AG10803 (cell line): ENCODE measurements around the gene SLC43A1.

Experiments
- DNase-seq: peaks from one replicate; pipeline ENCODE4 v3.0.0; 2010; ENCODE audit warnings: low read depth
- H3K4me3 ChIP-seq: 2 replicates; pipeline ENCODE4 v1.5.1; 2011; ENCODE audit warnings: mild to moderate bottlenecking, low read length, control low read depth
- TF ChIP-seq, protein P1 (sequence below): conservative IDR thresholded peaks from 2 replicates; pipeline ENCODE4 v1.5.1; 2011; ENCODE audit warnings: mild to moderate bottlenecking, low read length, control low read depth, inconsistent platforms

Gene SLC43A1

DNA sequence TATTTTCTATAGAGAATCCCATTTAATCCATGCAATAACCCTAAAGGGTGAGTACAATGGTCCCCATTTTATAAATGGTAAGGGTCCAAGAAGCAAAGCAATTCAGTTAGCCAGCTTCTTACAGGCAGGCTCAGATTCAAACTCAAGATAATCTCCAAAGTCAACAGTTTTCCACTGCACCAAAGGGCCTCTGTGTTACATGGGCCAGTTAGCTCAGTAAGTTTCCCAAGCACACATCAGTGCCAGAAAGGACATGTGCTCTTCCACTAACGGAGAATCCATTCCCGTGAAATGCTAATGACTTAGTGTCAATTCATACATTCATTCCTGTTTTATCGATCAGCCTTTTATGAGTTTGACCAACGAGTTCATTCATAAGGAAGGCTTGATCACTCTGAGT lies 11.0 kb downstream of the SLC43A1 start:
- DNase-seq = no peak

DNA sequence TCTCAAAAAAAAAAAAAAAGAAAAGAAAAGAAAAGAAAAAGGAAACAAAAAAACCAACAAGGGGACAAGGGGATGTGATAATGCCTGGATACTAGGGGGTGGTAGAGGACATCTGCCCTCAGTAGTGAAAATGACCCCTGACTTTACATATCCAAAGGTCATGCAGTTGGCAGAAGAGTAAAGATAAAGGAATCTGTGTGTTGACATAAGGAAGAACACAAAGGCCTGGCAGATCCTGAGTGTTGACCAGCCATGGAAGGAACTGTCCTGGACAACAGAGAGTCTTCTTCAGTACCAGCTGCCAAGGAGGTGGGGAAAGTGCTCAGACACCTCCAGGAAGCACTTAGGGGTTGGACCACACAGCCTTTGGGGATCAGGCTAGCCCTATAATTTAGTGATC lies 12.6 kb downstream of the SLC43A1 start:
- no peak overlapping the region for H3K4me3 ChIP-seq
- DNase-seq = no peak
- TF ChIP-seq, protein P1, sequence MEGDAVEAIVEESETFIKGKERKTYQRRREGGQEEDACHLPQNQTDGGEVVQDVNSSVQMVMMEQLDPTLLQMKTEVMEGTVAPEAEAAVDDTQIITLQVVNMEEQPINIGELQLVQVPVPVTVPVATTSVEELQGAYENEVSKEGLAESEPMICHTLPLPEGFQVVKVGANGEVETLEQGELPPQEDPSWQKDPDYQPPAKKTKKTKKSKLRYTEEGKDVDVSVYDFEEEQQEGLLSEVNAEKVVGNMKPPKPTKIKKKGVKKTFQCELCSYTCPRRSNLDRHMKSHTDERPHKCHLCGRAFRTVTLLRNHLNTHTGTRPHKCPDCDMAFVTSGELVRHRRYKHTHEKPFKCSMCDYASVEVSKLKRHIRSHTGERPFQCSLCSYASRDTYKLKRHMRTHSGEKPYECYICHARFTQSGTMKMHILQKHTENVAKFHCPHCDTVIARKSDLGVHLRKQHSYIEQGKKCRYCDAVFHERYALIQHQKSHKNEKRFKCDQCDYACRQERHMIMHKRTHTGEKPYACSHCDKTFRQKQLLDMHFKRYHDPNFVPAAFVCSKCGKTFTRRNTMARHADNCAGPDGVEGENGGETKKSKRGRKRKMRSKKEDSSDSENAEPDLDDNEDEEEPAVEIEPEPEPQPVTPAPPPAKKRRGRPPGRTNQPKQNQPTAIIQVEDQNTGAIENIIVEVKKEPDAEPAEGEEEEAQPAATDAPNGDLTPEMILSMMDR = no peak

More for the DNA sequence above, 11.0 kb downstream of the SLC43A1 start:
- no peak overlapping the region for H3K4me3 ChIP-seq
- TF ChIP-seq, protein P1 = no peak

DNA sequence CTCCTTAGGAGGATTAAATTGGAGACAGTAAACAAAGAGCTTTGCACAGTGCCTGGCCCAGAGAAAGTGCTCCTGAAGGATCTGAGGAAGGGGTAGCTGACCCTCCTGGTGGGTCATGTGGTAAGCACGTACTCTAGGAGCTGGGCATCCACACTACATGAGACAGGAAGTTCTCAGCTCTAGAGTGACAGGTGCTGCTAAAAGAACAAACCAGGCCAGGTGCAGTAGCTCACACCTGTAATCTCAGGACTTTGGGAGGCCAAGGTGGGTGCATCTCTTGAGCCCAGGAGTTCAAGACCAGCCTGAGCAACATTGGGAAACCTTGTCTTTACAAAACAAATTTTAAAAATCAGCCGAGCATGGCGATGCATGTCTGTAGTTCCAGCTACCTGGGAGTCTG lies 13.1 kb downstream of the SLC43A1 start:
- DNase-seq = no peak

DNA sequence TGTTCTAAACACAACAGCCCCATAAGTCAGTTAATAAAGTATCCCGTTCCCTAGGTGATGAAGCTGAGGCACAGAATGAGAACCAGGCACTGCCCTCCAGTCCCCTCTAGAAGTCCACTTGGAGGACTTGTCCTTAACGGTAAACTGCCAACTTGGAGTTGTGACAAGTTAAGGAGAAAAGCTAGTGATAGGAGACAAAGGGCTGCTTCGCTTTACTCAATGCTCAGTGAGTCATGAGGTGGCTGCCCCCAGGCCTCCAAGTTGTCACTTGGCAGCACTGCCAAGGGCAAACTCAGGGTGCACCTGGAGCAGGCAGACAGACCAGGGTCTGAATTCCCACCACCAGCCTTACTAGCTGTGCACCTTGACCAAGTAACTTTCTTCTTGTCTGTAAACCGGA lies 13.5 kb downstream of the SLC43A1 start:
- H3K4me3 ChIP-seq = no peak overlapping the region
- TF ChIP-seq, protein P1 = no peak
- DNase-seq = no peak

More for the DNA sequence above, 13.1 kb downstream of the SLC43A1 start:
- TF ChIP-seq, protein P1 = no peak
- H3K4me3 ChIP-seq = no peak overlapping the region

DNA sequence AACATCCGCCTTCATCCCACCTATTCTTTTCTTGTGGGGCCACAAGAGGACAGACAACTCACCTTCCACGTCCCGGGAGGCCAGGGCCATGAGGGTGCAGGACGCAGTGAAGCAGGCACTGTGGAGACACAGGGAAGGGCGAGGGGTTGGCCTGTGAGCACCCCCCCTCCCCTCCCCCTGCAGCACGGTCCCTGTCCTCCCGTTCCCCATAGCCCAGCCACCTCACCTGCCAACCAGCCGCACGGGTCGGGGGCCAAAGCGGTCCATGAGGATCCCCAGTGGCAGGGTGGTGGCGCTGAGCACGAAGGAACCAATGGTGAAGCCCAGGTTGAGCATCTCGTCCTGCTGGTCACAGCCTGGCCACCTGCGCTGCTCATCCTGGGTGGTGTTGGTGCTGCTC lies 14.6 kb downstream of the SLC43A1 start:
- TF ChIP-seq, protein P1 = no peak
- H3K4me3 ChIP-seq = no peak overlapping the region
- no peak for DNase-seq

DNA sequence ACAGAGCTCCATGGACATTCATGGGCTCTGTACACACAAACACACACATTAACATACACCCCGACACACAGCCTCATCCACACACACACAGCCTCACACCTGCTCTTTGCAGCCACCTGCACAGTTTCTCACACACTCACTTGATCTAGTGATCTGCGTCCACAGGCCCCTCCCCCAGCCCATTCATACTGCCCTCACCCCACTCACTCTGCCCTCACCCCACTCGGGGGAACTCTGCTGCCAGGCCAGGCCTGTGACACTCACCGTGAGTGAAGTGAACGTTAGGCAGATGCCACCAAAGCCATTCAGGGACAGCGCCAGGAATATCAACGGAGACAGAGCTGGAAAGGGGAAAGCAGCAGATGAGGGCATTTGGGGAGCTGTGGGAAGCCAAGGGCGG lies 15.0 kb downstream of the SLC43A1 start:
- TF ChIP-seq, protein P1 = no peak
- no peak overlapping the region for H3K4me3 ChIP-seq
- no peak for DNase-seq

DNA sequence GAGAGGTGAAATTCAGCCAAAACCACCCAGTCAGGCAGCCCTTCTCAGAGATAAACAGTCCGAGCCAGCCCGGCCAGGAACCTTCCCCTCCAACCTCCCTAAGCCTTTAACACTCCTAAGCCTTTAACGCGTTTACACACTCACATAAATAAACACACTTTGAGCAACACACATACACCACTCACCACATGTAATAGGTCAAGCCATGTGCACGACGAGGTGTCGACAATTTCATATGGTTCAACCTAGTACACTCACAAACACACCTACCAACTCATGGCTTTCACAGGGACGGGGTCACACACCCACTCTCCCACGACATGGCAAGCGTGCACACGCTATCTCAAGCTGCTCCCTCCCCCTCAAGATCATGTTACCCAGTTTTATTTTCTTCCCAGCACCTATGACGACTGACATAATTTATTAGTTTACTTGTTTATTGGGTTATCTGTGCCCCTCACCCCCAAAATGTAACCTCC lies 15.5 kb downstream of the SLC43A1 start:
- H3K4me3 ChIP-seq = peak overlapping the region; percentile 55
- TF ChIP-seq, protein P1 = no peak

More for the DNA sequence above, 15.5 kb downstream of the SLC43A1 start:
- no peak for DNase-seq
